ENCODE data around the gene PLEK2.
"Not testable (repeated sequence)": the region's sequence is repeated elsewhere in the genome, so short reads cannot be mapped to it uniquely, and the experiment has no call there.

Gene PLEK2

DNA sequence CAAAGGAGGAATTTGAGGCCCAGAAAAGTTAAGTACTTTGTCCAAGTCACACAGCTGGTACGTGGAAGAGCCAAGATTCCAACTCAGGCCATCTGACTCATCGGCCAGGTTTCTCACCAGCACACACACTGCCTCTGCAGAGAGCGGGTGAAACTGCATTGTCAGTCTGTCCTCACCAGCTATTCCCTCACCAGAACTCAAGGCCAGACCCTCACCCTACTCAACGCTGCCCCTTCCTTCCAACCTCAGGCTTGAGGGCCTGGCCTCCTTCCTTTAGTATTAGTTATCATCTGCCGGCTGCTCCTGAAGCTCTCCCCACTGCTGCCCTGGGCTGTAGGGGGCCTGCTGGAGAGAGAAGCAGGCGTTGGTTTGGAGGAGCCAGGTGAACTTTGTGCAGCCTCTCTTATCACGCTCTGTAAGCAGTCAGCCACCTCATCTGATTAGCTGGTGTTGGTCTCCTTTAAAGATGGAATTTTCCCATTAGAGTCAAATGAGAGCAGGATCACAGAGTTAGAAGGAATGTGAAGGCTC is 16.6 kb upstream of the PLEK2 start:
- no peak for DNase-seq (ENCODE audit: low read depth in 2 of 2)

DNA sequence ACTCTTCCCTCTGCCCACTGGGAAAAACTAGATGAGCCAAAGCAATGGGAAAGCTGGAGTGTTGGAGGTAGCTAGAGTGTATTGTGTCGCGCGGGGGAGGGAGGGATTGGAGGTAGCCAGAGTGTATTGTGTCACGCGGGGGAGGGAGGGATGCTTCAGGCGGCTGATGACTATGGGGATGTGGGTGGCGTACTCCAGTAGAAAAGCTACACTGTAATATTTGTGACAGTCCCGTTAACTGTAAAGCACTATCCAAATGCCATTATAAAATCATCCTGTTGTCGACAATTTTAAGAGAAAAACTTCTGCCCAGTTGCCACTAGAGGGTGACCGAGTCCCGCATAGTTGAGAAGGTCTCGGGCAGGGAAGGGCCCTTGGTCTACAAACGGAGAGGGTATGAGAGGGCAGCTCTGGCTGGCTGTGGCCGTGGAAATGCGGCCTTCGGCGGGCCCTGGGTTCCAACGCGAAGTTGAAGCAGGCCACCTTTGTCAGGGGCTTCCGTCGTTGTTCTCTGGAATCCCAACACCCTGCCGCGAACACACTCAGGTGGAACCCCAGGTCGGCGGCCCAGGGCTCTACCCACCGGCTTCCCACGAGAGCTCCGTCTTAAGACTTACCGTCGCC is 15.1 kb upstream of the PLEK2 start:
- DNase-seq (ENCODE audit: low read depth in 2 of 2), result peak; percentile 27 to 33

DNA sequence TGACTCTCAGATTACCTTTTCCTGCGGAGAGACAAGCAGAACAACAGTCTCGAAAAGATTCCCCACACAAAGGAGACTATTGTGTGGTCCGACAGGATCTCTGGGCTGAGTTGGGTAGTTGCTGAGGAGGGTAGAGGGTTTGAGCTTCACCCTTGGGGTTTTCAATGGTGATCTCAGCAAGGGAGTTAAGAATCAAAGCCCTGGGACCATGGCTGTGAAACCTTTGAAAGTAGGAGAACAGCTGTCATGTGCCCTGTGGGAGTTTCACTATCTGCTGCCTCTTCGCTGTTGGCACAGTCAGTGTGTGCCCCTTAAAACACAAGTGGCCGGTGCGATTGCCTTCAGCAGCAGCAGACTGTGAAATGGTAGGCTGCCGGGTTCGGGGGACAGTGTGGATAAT is 14.2 kb upstream of the PLEK2 start:
- no peak for DNase-seq (ENCODE audit: low read depth in 2 of 2)

DNA sequence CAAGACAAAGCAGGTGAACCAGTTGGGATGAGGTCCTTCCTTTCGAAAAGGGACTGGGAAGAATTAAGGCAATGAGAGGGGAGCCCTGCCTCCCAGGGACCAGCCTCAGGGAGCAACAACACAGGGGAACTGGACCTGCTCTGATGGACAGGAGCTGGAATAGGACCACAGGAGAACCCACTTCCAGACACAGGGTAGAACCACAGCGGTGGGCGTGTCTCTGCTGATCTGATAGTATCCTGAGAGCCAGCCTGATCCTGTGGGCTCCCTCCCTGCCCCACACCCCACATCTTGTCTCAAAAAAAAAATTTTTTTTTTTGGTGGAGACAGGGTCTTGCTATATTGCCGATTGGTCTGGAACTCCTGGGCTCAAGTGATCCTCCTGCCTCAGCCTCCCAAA is 13.6 kb upstream of the PLEK2 start:
- no peak for DNase-seq (ENCODE audit: low read depth in 2 of 2)

DNA sequence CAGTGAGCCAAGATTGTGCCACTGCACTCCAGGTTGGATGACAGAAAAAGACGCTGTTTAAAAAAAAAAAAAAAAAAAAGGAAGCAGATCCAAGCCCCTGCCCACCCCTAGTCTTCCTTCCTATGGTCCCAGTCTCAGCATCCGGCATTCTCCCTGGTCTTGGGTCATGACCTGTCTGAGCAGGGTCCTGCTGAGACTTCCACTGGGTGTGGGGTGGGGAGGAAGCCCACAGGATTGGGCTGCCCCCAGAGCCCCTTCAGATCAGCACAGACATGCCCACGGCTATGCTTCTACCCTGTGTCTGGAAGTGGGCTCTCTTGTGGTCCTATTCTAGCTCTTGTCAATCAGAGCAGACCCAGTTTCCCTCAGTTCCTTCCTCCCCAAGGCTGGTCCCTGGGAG is 12.6 kb upstream of the PLEK2 start:
- no peak for DNase-seq (ENCODE audit: low read depth in 2 of 2)

DNA sequence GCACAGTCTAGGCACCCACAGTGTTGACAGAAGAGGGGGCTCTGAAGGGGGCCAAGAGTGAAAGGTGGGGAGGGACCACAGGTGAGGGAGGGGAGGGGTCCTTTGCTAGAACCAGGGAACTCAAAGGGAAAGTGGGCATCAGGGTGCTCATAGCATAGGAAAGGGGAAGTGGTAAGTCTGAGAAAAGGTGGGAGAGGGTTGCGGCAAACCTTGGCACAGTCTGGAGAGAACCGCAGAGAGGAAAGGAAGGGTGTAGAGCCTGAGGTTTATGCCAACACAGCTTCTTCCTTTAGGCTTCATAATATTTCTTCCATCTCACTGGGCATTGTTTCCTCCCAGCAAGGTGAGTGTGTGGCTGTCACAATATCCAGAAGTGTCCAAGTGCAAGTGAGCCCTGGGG is 11.5 kb upstream of the PLEK2 start:
- DNase-seq (ENCODE audit: low read depth in 2 of 2), result no peak

DNA sequence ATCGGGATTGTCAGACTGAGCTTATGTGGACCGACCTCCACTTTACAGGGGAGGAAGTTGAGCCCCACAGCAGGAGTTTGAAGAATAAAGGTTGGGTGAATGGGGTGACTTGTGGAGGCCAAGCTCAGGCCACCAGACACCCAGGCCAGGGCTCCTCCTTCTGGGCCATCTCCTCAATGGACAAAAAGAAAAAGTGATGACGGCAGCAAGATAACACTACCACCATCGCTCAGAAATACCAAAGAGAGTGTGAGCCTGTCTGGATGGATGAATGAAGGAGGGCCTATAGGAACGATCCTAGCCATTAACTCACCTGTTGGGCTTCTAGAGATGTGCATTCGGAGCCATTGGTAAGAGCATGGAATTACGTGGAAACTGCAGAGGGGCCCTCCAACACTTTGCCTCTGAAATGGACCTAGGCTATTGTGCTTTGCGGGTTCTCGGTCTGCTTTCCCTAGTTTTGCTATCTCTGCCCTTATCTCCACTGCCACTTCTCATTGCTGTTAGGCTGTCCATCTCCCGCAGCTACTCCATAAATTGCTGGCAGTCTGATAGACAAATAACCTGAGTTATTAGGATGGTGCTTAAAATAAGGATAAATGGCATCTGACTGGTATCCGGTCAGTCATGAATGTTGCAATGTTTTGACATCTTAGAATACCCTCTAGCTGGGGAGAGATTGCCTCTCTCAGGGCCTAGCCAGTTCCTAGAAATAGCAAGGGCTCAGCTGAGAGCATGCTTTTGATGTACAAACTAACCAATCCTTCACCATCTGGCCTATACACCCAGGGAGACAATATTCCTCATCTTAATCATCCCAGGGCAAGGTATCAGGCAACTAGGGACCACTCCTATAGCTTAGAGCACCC is 9.6 kb upstream of the PLEK2 start:
- no peak for DNase-seq (ENCODE audit: low read depth in 2 of 2)

DNA sequence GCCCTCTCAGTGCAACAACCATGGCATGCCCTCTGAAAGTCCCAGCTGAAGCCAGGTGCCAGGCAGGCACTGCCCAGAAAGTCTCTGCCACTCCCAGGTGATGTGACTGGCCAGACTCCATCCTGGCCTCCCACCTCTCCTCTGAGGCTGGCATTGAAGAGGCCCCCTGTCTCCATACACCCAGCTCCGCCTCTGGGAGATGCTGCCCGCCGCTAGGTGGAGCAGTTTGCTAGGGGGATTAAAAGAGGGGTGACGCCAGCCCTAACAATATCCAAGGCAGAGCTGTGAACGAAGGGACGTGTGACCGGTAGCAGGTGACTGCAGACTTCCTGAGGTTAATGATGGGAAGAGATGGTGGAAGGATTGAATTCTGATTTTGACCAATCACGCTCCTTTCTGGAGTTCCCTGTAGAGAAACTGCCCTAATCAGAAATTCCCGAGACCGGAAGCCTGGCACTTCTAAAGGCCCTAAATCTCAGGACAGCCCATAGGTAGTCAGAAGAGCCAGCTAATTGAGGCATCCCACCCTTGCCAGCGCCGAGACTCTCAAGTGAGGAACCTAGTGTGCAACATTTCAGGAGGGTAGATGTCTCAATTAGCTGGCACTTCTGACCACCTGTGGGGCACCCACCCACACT is 8.3 kb upstream of the PLEK2 start:
- DNase-seq (ENCODE audit: low read depth in 2 of 2), result no peak

DNA sequence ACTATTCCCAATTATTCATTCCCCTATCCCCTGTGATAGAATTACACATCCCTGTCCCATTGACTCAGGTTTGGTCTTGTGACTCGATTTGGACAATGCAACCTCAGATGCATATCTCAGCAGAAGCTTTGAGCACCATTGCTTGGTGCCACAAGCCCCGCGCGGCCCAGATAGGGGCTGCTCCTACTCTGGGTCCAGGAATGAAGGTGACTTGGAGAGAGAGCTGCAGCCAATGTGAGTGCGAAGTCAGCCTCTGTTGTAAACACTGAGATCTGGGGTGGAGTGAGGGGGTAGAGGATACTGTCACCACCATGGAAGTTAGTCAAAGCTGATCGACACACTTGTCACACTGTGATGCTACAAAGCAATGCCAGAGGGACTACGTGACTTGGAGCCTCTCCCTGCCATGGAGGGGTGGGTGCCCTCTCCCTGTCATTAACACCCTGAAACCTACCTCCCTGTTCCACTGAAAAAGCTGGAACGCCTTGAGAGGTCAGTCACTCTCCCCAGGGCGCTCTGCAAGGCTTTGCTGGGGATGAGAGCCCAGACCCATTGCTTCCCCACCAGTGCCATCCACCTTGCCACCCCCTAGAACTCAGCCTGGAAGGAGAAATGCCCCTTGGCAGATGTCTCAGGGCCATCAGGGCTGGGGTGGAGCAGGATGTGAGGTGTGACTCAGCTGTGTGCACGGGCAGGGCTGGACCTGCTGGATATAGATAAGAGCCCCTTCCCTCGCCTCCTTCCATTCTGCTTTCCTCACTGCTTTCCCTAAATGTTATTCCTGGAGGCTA is 6.6 kb upstream of the PLEK2 start:
- no peak for DNase-seq (ENCODE audit: low read depth in 2 of 2)

DNA sequence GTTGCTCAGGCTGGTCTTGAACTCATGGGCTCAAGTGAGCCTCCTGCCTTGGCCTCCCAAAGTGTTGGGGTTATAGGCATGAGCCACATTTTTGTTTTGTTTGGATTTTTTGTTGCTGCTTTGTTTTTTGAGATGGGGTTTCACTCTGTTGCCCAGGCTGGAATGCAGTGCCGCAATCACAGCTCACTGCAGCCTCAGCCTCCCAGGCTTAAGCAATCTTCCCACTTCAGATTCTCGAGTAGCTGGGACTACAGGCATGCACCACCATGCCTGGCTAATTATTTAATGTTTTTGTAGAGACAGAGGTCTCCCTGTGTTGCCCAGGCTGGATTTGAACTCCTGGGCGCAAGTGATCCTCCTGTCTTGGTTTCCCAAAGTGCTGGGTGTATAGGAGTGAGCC is 5.7 kb upstream of the PLEK2 start:
- no peak for DNase-seq (ENCODE audit: low read depth in 2 of 2)

DNA sequence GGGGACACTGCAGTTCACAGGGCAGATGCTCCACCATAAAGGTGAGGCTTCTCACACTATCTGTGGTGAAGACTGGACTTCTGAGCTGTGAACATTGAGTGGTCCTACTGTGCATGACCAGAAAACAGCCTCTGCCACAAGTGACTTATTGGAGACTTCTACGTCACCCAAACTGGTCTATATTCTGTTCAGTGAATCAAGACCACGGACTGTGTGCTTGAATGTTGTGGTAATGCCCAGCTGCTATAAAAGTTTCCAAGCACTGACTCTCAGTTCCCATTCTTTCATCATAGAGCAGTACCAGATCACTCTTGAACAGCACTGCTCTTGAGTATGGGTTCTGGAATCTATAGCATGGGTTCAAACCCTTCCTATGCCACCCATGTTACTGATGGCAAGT is 4.8 kb upstream of the PLEK2 start:
- no peak for DNase-seq (ENCODE audit: low read depth in 2 of 2)

DNA sequence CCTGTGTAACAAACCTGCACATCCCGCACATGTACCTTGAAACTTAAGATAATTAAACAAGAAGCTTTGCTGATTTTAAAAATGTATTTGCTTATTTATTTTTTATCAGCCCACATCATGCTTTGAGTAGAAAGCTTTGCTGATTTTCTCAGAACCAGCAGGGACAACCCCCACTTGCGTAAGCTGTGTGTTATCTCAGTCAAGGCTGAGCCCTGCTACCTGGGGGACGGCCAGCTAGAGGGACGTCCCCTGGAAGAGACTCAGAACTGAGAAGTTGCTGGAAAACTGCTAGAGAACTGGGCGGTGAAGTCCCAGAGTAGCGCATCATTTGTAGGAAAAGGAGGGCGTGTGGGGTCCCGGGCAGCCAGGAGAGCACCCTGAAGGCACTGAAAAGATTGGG is 4.1 kb upstream of the PLEK2 start:
- no peak for DNase-seq (ENCODE audit: low read depth in 2 of 2)

DNA sequence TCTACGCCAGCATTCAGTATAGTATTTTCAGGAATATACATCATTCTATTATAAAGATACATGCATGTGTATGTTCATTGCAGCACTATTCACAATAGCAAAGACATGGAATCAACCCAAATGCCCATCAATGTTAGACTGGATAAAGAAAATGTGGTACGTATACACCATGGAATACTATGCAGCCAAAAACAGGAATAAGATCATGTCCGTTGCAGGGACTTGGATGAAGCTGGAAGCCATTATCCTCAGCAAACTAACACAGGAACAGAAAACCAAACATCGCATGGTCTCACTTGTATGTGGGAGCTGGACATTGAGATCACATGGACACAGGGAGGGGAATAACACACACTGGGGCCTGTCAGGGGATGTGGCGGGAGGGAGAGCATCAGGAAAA is 3.6 kb upstream of the PLEK2 start:
- not testable (repeated sequence) for DNase-seq (ENCODE audit: low read depth in 2 of 2)

DNA sequence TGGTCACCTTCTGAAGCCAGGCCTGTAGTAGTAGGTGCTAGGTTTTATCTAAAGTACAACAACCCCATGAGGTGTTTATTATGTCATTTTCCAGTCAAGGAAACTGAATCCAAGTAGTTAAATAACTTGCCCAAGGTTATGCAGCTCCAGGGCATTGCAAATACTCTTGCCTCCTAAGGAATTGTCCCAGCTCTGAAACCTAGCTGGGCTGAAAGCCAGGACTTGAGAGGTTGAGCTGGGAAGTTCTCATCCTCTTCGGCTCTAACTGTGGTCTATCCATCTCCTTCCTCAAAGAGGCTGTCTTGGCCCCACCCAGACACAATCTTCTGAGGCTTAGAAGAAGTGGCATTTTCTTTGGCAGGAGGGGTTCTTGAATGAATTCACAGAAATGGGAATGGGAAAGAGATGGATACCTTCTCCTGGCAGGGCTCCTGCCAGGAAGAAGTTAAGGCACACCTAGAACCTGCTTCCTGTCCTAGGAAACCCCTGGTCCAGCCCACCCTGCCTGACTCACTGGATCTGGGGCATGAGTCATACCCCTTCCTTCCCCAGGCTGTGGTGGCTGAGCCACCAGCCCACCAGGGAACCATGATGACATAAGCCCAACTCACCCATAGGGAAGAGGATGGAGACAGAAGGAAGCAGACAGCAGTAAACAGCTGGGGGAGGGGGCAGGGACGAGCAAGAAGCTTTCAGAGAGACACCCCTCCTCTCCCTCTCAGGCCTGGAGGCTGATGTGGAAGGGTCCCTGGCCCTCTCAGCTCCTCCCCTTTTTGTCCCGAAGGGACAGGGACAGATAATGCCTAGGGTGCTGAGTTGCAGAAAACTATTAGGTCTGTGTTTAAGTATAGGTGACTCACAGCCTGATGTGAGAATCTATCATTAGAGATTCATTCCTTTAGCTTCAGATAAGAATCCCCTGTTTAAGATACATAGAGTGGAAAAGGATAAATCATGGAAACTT is 2.1 kb upstream of the PLEK2 start:
- peak; percentile 8 to 25 for DNase-seq (ENCODE audit: low read depth in 2 of 2)

DNA sequence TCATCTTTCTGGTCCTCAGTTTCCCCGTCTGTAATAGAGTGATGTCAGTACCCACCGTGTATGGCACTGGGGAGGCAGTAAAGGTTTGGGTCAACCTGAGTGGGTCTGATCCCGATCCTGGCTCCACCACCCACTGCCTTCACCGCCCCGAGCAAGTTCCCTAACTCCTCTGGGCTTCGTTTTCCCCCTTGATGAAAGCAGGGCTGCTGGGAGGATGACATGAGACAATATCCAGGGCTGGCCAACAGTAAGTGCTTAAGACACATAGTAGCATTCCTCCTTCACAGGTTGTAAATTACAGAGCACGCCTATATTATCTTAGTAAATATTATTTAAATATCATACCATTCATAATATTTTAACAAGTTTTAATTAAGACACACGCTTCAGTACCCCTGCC is 595 bp downstream of the PLEK2 start:
- no peak for DNase-seq (ENCODE audit: low read depth in 2 of 2)

DNA sequence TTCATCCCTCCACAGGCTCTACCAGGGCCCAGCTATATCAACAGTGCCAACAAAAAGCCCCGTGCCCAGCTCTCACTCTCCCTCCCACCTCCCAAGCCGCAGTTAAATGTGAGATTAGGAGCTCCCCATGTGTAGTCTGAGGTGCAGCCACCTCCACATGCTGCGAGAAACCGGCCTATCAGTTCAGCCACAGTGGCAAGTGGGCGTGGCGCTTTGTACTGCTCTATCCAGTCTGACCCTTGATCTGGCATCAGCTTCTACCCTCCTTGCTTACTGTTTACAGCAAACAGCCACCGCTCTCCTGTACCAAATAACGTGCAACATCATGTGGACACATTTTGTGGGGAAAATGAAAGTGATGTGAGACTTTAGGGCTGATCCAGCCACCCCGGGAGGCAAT is 1.7 kb downstream of the PLEK2 start:
- DNase-seq (ENCODE audit: low read depth in 2 of 2), result no peak

DNA sequence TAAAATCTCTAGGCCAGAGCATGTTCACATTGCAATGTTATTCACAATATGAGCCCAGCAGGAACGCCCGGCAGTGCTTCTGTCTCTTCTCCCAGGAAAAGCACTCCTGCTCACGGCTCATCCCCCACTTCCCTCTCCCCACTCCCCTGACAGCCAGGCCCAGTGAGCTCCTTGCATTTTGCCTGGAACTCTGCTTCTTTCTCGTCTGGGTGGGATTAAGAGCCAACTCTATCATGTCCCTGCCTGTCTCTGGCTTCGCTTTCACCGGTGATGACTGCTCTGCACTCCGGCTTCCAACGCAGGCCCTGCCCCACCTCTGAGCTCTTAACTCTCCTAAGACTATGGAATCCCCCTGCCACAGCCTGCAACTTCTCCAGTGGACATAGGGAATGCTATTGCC is 2.5 kb downstream of the PLEK2 start:
- DNase-seq (ENCODE audit: low read depth in 2 of 2), result no peak

DNA sequence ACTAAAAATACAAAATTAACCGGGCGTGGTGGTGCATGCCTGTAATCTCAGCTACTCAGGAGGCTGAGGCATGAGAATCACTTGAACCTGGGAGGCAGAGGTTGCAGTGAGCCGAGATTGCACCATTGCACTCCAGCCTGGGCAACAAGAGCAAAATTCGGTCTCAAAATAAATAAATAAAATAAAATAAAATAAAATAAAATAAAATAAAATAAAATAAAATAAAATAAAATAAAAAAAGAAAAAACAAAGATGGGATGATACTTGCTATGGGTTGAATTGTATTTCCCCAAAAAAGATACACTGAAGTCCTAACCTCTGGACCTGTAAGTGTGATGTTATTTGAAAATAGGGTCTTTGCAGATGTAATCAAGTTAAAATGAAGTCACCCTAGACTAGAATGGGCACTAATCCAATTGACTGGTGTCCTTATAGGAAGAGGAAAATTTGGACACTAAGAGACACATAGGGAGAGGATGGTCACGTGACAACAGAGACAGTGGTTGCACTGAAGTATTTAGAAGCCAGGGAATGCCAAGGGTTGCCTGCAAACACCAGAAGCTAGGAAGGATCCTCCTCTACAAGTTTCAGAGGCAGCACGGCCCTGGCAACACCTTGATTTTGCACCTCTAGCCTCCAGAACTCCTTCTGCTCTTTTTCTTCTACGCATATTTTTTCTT is 3.7 kb downstream of the PLEK2 start:
- DNase-seq (ENCODE audit: low read depth in 2 of 2), result not testable (repeated sequence)

DNA sequence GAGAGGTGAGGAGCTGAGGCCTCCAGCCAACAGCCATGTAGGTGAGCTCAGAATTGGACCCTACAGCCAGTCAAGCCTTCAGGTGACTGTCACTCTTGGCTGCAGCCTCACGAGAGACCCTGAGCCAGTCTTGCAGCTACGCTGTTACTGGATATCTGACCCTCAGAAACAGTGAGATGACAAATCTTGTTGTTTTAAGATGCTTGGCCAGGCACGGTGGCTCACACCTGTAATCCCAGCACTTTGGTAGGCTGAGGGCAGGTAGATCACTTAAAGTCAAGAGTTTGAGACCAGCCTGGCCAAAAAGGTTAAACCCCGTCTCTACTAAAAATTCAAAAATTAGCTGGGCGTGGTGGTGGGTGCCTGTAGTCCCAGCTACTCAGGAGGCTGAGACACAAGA is 6.2 kb downstream of the PLEK2 start:
- DNase-seq (ENCODE audit: low read depth in 2 of 2), result no peak

DNA sequence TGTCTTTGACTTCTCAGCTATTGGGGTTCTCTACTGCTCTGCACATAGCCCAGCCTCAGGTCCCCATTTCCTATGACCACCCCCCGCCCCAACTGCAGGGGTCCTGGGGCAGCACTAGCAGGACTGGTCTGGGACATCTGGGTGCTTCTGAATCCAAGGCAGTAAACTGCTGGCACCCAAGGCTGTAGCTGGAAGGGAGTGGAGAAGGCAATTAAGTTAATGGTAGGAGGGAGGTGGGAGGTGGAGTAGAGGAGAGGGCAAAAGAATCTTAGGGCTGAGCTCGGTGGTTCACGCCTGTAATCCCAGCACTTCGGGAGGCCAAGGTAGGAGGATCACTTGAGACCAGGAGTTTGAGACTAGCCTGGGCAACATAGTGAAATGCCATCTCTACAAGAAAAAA is 11.5 kb downstream of the PLEK2 start:
- no peak for DNase-seq (ENCODE audit: low read depth in 2 of 2)

Measured in stimulated activated CD8-positive, alpha-beta memory T cell treated with anti-CD3 and anti-CD28 coated beads, Interleukin-15, amount 100 ng/mL, for 4 hours (primary cell).